SK-N-SH (cell line): ENCODE data around the gene ACTL6A.

Experiments
- CTCF ChIP-seq: fragments of 200-600 bp; sonication (generic); IDR thresholded peaks from 2 replicates; pipeline ENCODE4 v1.6.1; 2017; ENCODE audit warnings: antibody characterized with exemption, mild to moderate bottlenecking, moderate library complexity
- EP300 ChIP-seq, 2 experiments: IDR thresholded peaks; 2 replicates each; pipeline versions ENCODE4 v1.4.0 to v1.6.1; 2012; ENCODE audit warnings: borderline replicate concordance in 1 of 2, low read depth in 1 of 2, low read length in 1 of 2
- POLR2AphosphoS5 ChIP-seq: IDR thresholded peaks from 2 replicates; pipeline ENCODE4 v1.6.1; 2012; ENCODE audit warnings: low read depth, low read length
- RAD21 ChIP-seq: IDR thresholded peaks from 2 replicates; pipeline ENCODE4 v1.6.1; 2012; ENCODE audit warnings: mild to moderate bottlenecking, low read length
- TCF12 ChIP-seq: IDR thresholded peaks from 2 replicates; pipeline ENCODE4 v1.4.0; 2012

GRCh38 chr3:179622023-179622422 is 59.3 kb downstream of the ACTL6A start:
- TF ChIP-seq CTCF (no peak), TCF12 (no peak), RAD21 (no peak), EP300 (IDR thresholded peaks at IDR 0.05; ENCODE audit: borderline replicate concordance in 1 of 2, low read depth in 1 of 2, low read length in 1 of 2) (no peak), POLR2AphosphoS5 (no peak)
